H1 (cell line): ENCODE data around the gene PHF23. TPM values are rescaled to one million over a fixed set of nuclear protein-coding genes. Genes with fewer than 3 reads are reported as not detected.

Experiments
- BRCA1 ChIP-seq: IDR thresholded peaks from 2 replicates; pipeline ENCODE4 v1.6.1; 2012; ENCODE audit warnings: low read depth, low read length, improper control_type of control experiment
- CBX5 ChIP-seq: fragments of 300-800, 300-1000 bp; sonication (generic); IDR thresholded peaks from 2 replicates; pipeline ENCODE4 v1.7.1; 2016; ENCODE audit warnings: antibody characterized with exemption, low read length, low read depth
- CBX8 ChIP-seq: fragments of 300-800, 300-1000 bp; sonication (generic); IDR thresholded peaks from 2 replicates; pipeline ENCODE4 v1.7.1; 2016; ENCODE audit warnings: low read depth, low read length, borderline replicate concordance
- CHD2 ChIP-seq: IDR thresholded peaks from 2 replicates; pipeline ENCODE4 v1.6.1; 2012; ENCODE audit warnings: low read length, improper control_type of control experiment
- EGR1 ChIP-seq: IDR thresholded peaks from 2 replicates; pipeline ENCODE4 v1.6.1; 2011; ENCODE audit warnings: low read depth, low read length, borderline replicate concordance
- EZH2 ChIP-seq: fragments of 200-600 bp; sonication (generic); IDR thresholded peaks from 2 replicates; pipeline ENCODE4 v1.7.1; 2012; ENCODE audit warnings: low read depth, mild to moderate bottlenecking, moderate library complexity, low read length, inconsistent platforms; ENCODE audit not compliant: severe bottlenecking
- HDAC2 ChIP-seq, 2 experiments: fragments of 300-600 bp in 1 of 2; sonication (generic) in 1 of 2; IDR thresholded peaks; 2 replicates each; pipeline ENCODE4 v1.6.1; 2011 to 2012; ENCODE audit warnings: low read depth in 2 of 2, low read length in 2 of 2, mild to moderate bottlenecking in 2 of 2, moderate library complexity in 2 of 2, borderline replicate concordance in 1 of 2, inconsistent platforms in 1 of 2
- HDAC6 ChIP-seq: IDR thresholded peaks from one replicate; pipeline ENCODE4 v1.7.1; 2012; ENCODE audit warnings: low read depth, mild to moderate bottlenecking, inconsistent platforms, low read length, moderate library complexity
- JUND ChIP-seq: IDR thresholded peaks from 2 replicates; pipeline ENCODE4 v1.6.1; 2011; ENCODE audit warnings: mild to moderate bottlenecking, improper control_type of control experiment, low read length
- KDM5A ChIP-seq: fragments of 200-600 bp; IDR thresholded peaks from 2 replicates; pipeline ENCODE4 v1.7.1; 2012; ENCODE audit warnings: mild to moderate bottlenecking, low read length, inconsistent platforms, mixed read lengths
- NANOG ChIP-seq: IDR thresholded peaks from 2 replicates; pipeline ENCODE4 v1.6.1; 2011; ENCODE audit warnings: low read length, low read depth, mild to moderate bottlenecking, inconsistent platforms; ENCODE audit not compliant: insufficient read depth, poor library complexity, severe bottlenecking
- PHF8 ChIP-seq: fragments of 200-600 bp; sonication (generic); conservative IDR thresholded peaks from 2 replicates; pipeline ENCODE4 v1.7.1; 2012; ENCODE audit warnings: low read depth, mild to moderate bottlenecking, inconsistent platforms, low read length, moderate library complexity
- POLR2AphosphoS5 ChIP-seq: IDR thresholded peaks from 2 replicates; pipeline ENCODE4 v1.6.1; 2011; ENCODE audit warnings: low read depth, low read length
- POU5F1 ChIP-seq: IDR thresholded peaks from 2 replicates; pipeline ENCODE4 v1.6.1; 2011; ENCODE audit warnings: low read depth, mild to moderate bottlenecking, low read length, moderate library complexity
- RAD21 ChIP-seq, 2 experiments: IDR thresholded peaks in 1 of 2; conservative IDR thresholded peaks in 1 of 2; 2 replicates each; pipeline ENCODE4 v1.6.1; 2011; ENCODE audit warnings: low read depth in 2 of 2, low read length in 2 of 2, improper control_type of control experiment in 1 of 2, inconsistent platforms in 1 of 2, mild to moderate bottlenecking in 1 of 2, moderate library complexity in 1 of 2
- SAP30 ChIP-seq: fragments of 300-600 bp; sonication (generic); IDR thresholded peaks from 2 replicates; pipeline ENCODE4 v1.7.1; 2012; ENCODE audit warnings: low read length, moderate library complexity, mild to moderate bottlenecking, inconsistent platforms; ENCODE audit not compliant: insufficient read depth, insufficient replicate concordance
- SIN3A ChIP-seq, 2 experiments: IDR thresholded peaks in 1 of 2; conservative IDR thresholded peaks in 1 of 2; 2 replicates each; pipeline ENCODE4 v1.6.1; 2011 to 2012; ENCODE audit warnings: low read length in 2 of 2, improper control_type of control experiment in 1 of 2, low read depth in 1 of 2, mild to moderate bottlenecking in 1 of 2
- SIRT6 ChIP-seq: IDR thresholded peaks from one replicate; pipeline ENCODE4 v1.7.1; 2012; ENCODE audit warnings: low read length, inconsistent platforms
- SP4 ChIP-seq: IDR thresholded peaks from 2 replicates; pipeline ENCODE4 v1.6.1; 2012; ENCODE audit warnings: low read length, inconsistent platforms
- TAF1 ChIP-seq: IDR thresholded peaks from 2 replicates; pipeline ENCODE4 v1.6.1; 2011; ENCODE audit warnings: mild to moderate bottlenecking, low read depth, low read length
- TBP ChIP-seq: IDR thresholded peaks from 2 replicates; pipeline ENCODE4 v1.6.1; 2011; ENCODE audit warnings: low read depth, low read length, improper control_type of control experiment
- polyA plus RNA-seq, 7 experiments: library from polyadenylated mRNA; depleted of rRNA in 3 of 7; stranded (reverse) in 5 of 7; unstranded in 2 of 7; fragments of >200 nt in 5 of 7; fragments of 200-250 nt in 2 of 7; gene quantifications; 1 replicate in 5 of 7; 2 replicates in 1 of 7; 4 replicates in 1 of 7; pipeline versions ENCODE4 v1.2.1 to v1.2.3, GENCODE V29; 2011 to 2013; ENCODE audit warnings: missing spikeins in 2 of 7, mixed read lengths in 2 of 7
- total RNA-seq: library from RNA; stranded (reverse); fragmentation: NEBNext Ultra II Directional; extraction: Animal tissue kit (Norgen Biotek cat#: 25700); gene quantifications from 2 replicates; pipeline ENCODE4 v1.2.1, GENCODE V29; 2021
- TF ChIP-seq, protein P1 (sequence below): IDR thresholded peaks from 2 replicates; pipeline ENCODE4 v1.6.1; 2012; ENCODE audit warnings: inconsistent platforms

Gene PHF23
- total and polyA plus RNA-seq, 2 of the 8 experiments (the other 6 are each of a cell fraction or from before 2014, with no cell fraction given): 47.5 to 62.8 TPM

DNA sequence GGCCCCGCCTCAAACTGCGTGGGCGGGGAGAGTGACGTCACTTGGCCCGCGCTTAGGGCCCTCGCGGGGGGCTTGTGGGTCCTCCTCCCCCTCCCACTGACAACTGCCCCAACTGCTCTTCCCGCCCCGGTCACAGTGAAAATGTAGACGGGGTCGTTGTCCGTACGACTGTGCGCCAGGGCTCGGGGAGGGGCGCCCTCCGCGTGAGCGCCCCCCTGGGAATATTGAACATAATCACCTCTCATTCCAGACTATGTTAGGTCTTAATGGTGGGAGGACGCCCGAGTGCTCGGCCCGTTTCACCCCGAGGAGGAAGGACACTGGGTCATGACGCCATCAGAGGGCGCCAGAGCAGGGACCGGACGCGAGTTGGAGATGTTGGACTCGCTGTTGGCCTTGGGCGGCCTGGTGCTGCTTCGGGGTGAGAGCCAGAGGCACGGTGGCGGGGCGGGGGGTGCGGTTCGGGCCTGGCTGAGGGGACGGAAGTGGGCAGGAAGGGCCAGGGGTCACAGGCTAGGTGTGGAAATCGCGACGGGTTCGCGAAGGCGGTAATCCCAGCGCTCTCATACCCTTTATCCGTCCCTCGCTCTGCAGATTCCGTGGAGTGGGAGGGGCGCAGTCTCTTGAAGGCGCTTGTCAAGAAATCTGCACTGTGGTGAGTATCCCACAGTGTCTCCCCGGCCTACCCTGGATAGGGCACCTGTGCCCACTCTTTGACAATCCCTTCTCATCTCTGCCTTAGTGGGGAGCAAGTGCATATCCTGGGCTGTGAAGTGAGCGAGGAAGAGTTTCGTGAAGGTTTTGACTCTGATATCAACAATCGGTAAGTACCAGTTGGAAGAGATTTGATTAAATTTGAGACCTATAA, 13.2 kb upstream of the PHF23 start, which contains the start of gene ELP5 (continued):
- TF ChIP-seq, protein P1, sequence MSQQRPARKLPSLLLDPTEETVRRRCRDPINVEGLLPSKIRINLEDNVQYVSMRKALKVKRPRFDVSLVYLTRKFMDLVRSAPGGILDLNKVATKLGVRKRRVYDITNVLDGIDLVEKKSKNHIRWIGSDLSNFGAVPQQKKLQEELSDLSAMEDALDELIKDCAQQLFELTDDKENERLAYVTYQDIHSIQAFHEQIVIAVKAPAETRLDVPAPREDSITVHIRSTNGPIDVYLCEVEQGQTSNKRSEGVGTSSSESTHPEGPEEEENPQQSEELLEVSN: no peak
- TF ChIP-seq BRCA1: no peak
- TF ChIP-seq PHF8: peak; percentile 70
- TF ChIP-seq HDAC6: no peak
- no peak for TF ChIP-seq CBX5
- peak; percentile 67 to 89; a peak in 1 of 4 replicates for TF ChIP-seq SIN3A (conservative IDR thresholded peaks at IDR 0.05 in 1 of 2, IDR thresholded peaks at IDR 0.05 in 1 of 2; ENCODE audit: low read depth in 1 of 2, low read length in 2 of 2)
- peak in 1 of 2 experiments; percentile 11; a peak in 1 of 4 replicates for TF ChIP-seq RAD21 (IDR thresholded peaks at IDR 0.05 in 1 of 2, conservative IDR thresholded peaks at IDR 0.05 in 1 of 2; ENCODE audit: low read depth in 2 of 2, low read length in 2 of 2)
- TF ChIP-seq POU5F1: no peak
- 0 out of 2 replicates have a peak, but pooled peaks have one; percentile 5 for TF ChIP-seq CHD2
- TF ChIP-seq EZH2: no peak
- no peak for TF ChIP-seq CBX8
- TF ChIP-seq EGR1: peak; percentile 99
- no peak for TF ChIP-seq SIRT6
- TF ChIP-seq NANOG: no peak
- peak; percentile 71 for TF ChIP-seq KDM5A
- TF ChIP-seq TBP: peak; percentile 77; the same call in 1 of the 2 replicates
- TF ChIP-seq TAF1: peak; percentile 80
- TF ChIP-seq SP4: peak; percentile 84; the same call in 1 of the 2 replicates
- TF ChIP-seq JUND: peak; percentile 92
- TF ChIP-seq HDAC2 (IDR thresholded peaks at IDR 0.05; ENCODE audit: borderline replicate concordance in 1 of 2, low read depth in 2 of 2, low read length in 2 of 2): 0 out of 4 replicates have a peak, but pooled peaks of 1 of the 2 experiments have one; percentile 32
- peak; percentile 92; the same call in 1 of the 2 replicates for TF ChIP-seq POLR2AphosphoS5
- TF ChIP-seq SAP30: peak; percentile 11
